ENCODE data around the gene NRP2. TPM values are rescaled to one million over a fixed set of nuclear protein-coding genes. Genes with fewer than 3 reads are reported as not detected.

NRP2 gene
- polyA plus RNA-seq, 1 experiment = 114 TPM

- ChIA-PET CTCF (interaction anchor here (0.8 to 2.5 kb wide), 5 partner anchors 12 to 169 kb away, joined by 3 to 11 read pairs (median 3); no protein-coding TSS in a partner anchor), POLR2A (interaction anchor here (1.2 kb wide), 1 partner anchor 75 kb away, joined by 3 read pairs; the partner anchor contains the start of gene NRP2)
- H3K27me3 ChIP-seq (ENCODE audit: control insufficient read depth, insufficient read depth, low read length) = no peaks in the 10 kb centered on the region
- H3K9me3 ChIP-seq (ENCODE audit: control insufficient read depth, insufficient read depth, low read length) = no peaks in the 10 kb centered on the region
- TF ChIP-seq CTCF (IDR thresholded peaks at IDR 0.05; ENCODE audit: low read depth, low read length) = no peak
- no peak for DNase-seq (ENCODE audit: low read depth, low spot score)
- H3K27ac ChIP-seq (ENCODE audit: low read depth, low read length) = peak overlapping the region; percentile 50
- no peak overlapping the region for H3K4me3 ChIP-seq (ENCODE audit: low read depth, low read length)
These were observed 75.0 kb downstream of the NRP2 start for GRCh38 chr2:205757271-205757670.

GRCh38 chr2:205758051-205758450 is 75.8 kb downstream of the NRP2 start:
- Histone ChIP-seq H3K9me3 (ENCODE audit: control insufficient read depth, insufficient read depth, low read length) (no peaks in the 10 kb centered on the region), H3K27ac (ENCODE audit: low read depth, low read length) (peak overlapping the region; percentile 50), H3K4me3 (ENCODE audit: low read depth, low read length) (no peak overlapping the region), H3K27me3 (ENCODE audit: control insufficient read depth, insufficient read depth, low read length) (no peaks in the 10 kb centered on the region)
- CTCF ChIA-PET = interaction anchor here (0.9 to 2.5 kb wide), 6 partner anchors 12 to 1498 kb away, joined by 3 to 11 read pairs (median 4); no protein-coding TSS in a partner anchor
- POLR2A ChIA-PET = interaction anchor here (1.2 kb wide), 1 partner anchor 76 kb away, joined by 3 read pairs; the partner anchor contains the start of gene NRP2
- no peak for TF ChIP-seq CTCF (IDR thresholded peaks at IDR 0.05; ENCODE audit: low read depth, low read length)
- DNase-seq (ENCODE audit: low read depth, low spot score) = peak; percentile 84

- Histone ChIP-seq H3K27me3 (ENCODE audit: control insufficient read depth, insufficient read depth, low read length) (no peaks in the 10 kb centered on the region), H3K9me3 (ENCODE audit: control insufficient read depth, insufficient read depth, low read length) (no peaks in the 10 kb centered on the region; the same call in 1 of the 2 replicates), H3K4me3 (ENCODE audit: low read depth, low read length) (no peak overlapping the region), H3K27ac (ENCODE audit: low read depth, low read length) (peak overlapping the region; percentile 50)
- DNase-seq (ENCODE audit: low read depth, low spot score) = no peak
- TF ChIP-seq CTCF (IDR thresholded peaks at IDR 0.05; ENCODE audit: low read depth, low read length) = no peak
- ChIA-PET POLR2A (interaction anchor here (1.2 kb wide), 1 partner anchor 76 kb away, joined by 3 read pairs; the partner anchor contains the start of gene NRP2), CTCF (interaction anchor here (0.6 to 1.6 kb wide), 5 partner anchors 10 to 1499 kb away, joined by 4 to 6 read pairs (median 5); no protein-coding TSS in a partner anchor)
These were observed 76.2 kb downstream of the NRP2 start for GRCh38 chr2:205758500-205758899.

GRCh38 chr2:205759257-205759656 is 77.0 kb downstream of the NRP2 start:
- Histone ChIP-seq H3K27ac (ENCODE audit: low read depth, low read length) (no peak overlapping the region), H3K4me3 (ENCODE audit: low read depth, low read length) (no peak overlapping the region), H3K9me3 (ENCODE audit: control insufficient read depth, insufficient read depth, low read length) (no peaks in the 10 kb centered on the region; the same call in 1 of the 2 replicates), H3K27me3 (ENCODE audit: control insufficient read depth, insufficient read depth, low read length) (no peaks in the 10 kb centered on the region)
- no peak for TF ChIP-seq CTCF (IDR thresholded peaks at IDR 0.05; ENCODE audit: low read depth, low read length)
- ChIA-PET POLR2A (no interaction called here), CTCF (interaction anchor here (0.6 to 1.6 kb wide), 4 partner anchors 9 to 127 kb away, joined by 3 to 6 read pairs (median 4); no protein-coding TSS in a partner anchor)
- no peak for DNase-seq (ENCODE audit: low read depth, low spot score)

- H3K9me3 ChIP-seq (ENCODE audit: control insufficient read depth, insufficient read depth, low read length) = no peaks in the 10 kb centered on the region; the same call in 1 of the 2 replicates
- H3K4me3 ChIP-seq (ENCODE audit: low read depth, low read length) = no peak overlapping the region
- H3K27me3 ChIP-seq (ENCODE audit: control insufficient read depth, insufficient read depth, low read length) = no peaks in the 10 kb centered on the region
- POLR2A ChIA-PET = no interaction called here
- no peak overlapping the region for H3K27ac ChIP-seq (ENCODE audit: low read depth, low read length)
- TF ChIP-seq CTCF (IDR thresholded peaks at IDR 0.05; ENCODE audit: low read depth, low read length) = no peak
- CTCF ChIA-PET = interaction anchor here (1.0 to 1.6 kb wide), 2 partner anchors 8 to 126 kb away, joined by 3 to 6 read pairs; no protein-coding TSS in a partner anchor
- DNase-seq (ENCODE audit: low read depth, low spot score) = no peak
These were observed 77.4 kb downstream of the NRP2 start for GRCh38 chr2:205759732-205760131.

Measured in AG04450 (cell line).